K562 (cell line): ENCODE measurements around the gene ACSL3. TPM values are rescaled to one million over a fixed set of nuclear protein-coding genes. Genes with fewer than 3 reads are reported as not detected.

Experiments
- ATAC-seq: fragments of 200-7000 bp; cut with Tn5 transposase; 3 replicates; pipeline ENCODE4 v1.9.1; 2020; ENCODE audit warnings: moderate library complexity
- BruUV-seq: library from RNA; stranded (reverse); fragments of 400-500 nt; replicated peaks from 2 replicates; lab custom pipeline; 2021; lab: Mats Ljungman, UMichigan
- CTCF ChIA-PET: fragments of 300-600 bp; formaldehyde crosslinking; extraction: SDS; loops from one replicate; lab custom pipeline; 2021; ENCODE audit warnings: low intra/inter-chr PET ratio; lab: Yijun Ruan, JAX
- POLR2A ChIA-PET: fragments of 300-600, 350-650 bp; sonication (Branson Sonifier 250); formaldehyde crosslinking; extraction: SDS; loops from one replicate; lab custom pipeline; 2021; ENCODE audit warnings: antibody characterized with exemption, inconsistent platforms; lab: Yijun Ruan, JAX
- DNase-seq, 4 experiments: peaks; one replicate each; pipeline versions ENCODE4 v3.0.0 to v3.0.0-alpha.2; 2011 to 2018; ENCODE audit warnings: low spot score in 3 of 4, mixed read lengths in 3 of 4; ENCODE audit errors: extremely low read depth in 1 of 4
- FAIRE-seq: peaks from 2 replicates; lab custom pipeline; 2011; peaks lifted over from hg19 to GRCh38; lab: Jason Lieb, UNC
- H2AFZ ChIP-seq: 2 replicates; pipeline ENCODE4 v1.6.0; 2011; ENCODE audit warnings: low read depth, low read length, control low read depth, inconsistent platforms
- H3K27ac ChIP-seq: fragments of 200-600 bp; 3 replicates; pipeline ENCODE4 v1.8.0; 2011; ENCODE audit warnings: low read depth, mild to moderate bottlenecking, control low read depth, inconsistent platforms, low read length, moderate library complexity, mixed read lengths; ENCODE audit errors: extremely low read depth
- H3K27me3 ChIP-seq, 2 experiments: fragments of 300-600 bp in 1 of 2; 2 replicates in 1 of 2; 3 replicates in 1 of 2; pipeline versions ENCODE4 v1.6.0 to v1.8.0; 2011; ENCODE audit warnings: inconsistent platforms in 2 of 2, low read length in 2 of 2, mild to moderate bottlenecking in 1 of 2, mixed read lengths in 1 of 2, moderate library complexity in 1 of 2; ENCODE audit not compliant: control insufficient read depth in 2 of 2, insufficient read depth in 2 of 2
- H3K36me3 ChIP-seq: fragments of 300-600 bp; 3 replicates; pipeline ENCODE4 v1.8.0; 2011; ENCODE audit warnings: mild to moderate bottlenecking, low read length, inconsistent platforms; ENCODE audit not compliant: control insufficient read depth, insufficient read depth
- H3K4me1 ChIP-seq, 2 experiments: fragments of 200-600 bp in 1 of 2; replicated peaks in 1 of 2; 2 replicates in 1 of 2; 3 replicates in 1 of 2; pipeline versions ENCODE4 v1.5.1 to v1.8.0; 2011; ENCODE audit warnings: inconsistent platforms in 2 of 2, low read length in 2 of 2, mild to moderate bottlenecking in 1 of 2, mixed read lengths in 1 of 2, moderate library complexity in 1 of 2; ENCODE audit not compliant: control insufficient read depth in 2 of 2, insufficient read depth in 2 of 2
- H3K4me2 ChIP-seq: 2 replicates; pipeline ENCODE4 v1.6.1; 2011; ENCODE audit warnings: low read length, control low read depth, inconsistent platforms, mixed read lengths; ENCODE audit not compliant: insufficient read depth
- H3K4me3 ChIP-seq: fragments of 200-600 bp; sonication (generic), shearing (Covaris generic); 2 replicates; pipeline ENCODE4 v1.5.1; 2016; ENCODE audit warnings: control low read depth, inconsistent platforms
- H3K79me2 ChIP-seq: fragments of 200-600 bp; 3 replicates; pipeline ENCODE4 v1.8.0; 2011; ENCODE audit warnings: low read length, inconsistent platforms; ENCODE audit not compliant: control insufficient read depth, insufficient read depth
- H3K9ac ChIP-seq, 2 experiments: 2 replicates each; pipeline versions ENCODE4 v1.6.0 to v1.6.1; 2011; ENCODE audit warnings: low read depth in 2 of 2, low read length in 2 of 2, control low read depth in 1 of 2, inconsistent platforms in 1 of 2, mild to moderate bottlenecking in 1 of 2, mixed read lengths in 1 of 2; ENCODE audit not compliant: insufficient read depth in 1 of 2
- H3K9me1 ChIP-seq: one replicate; pipeline ENCODE4 v1.6.0; 2011; ENCODE audit warnings: inconsistent platforms, mild to moderate bottlenecking, low read length, moderate library complexity; ENCODE audit not compliant: control insufficient read depth, insufficient read depth
- H3K9me3 ChIP-seq: replicated peaks from 2 replicates; pipeline ENCODE4 v1.5.1; 2011; ENCODE audit warnings: low read depth, low read length, inconsistent platforms; ENCODE audit not compliant: control insufficient read depth, insufficient read depth
- H4K20me1 ChIP-seq: replicated peaks from 2 replicates; pipeline ENCODE4 v1.6.1; 2011; ENCODE audit warnings: low read length, inconsistent platforms, mixed read lengths; ENCODE audit not compliant: control insufficient read depth, insufficient read depth
- ASH1L ChIP-seq: fragments of 450-650 bp; IDR thresholded peaks from 2 replicates; pipeline ENCODE4 v1.6.1; 2018; ENCODE audit warnings: borderline replicate concordance, mild to moderate bottlenecking, low read depth; ENCODE audit not compliant: partially characterized antibody
- BCL6 ChIP-seq: fragments of 250-450 bp; sonication (Bioruptor Pico); IDR thresholded peaks from 2 replicates; pipeline ENCODE4 v1.4.0; 2020
- GABPB1 ChIP-seq: sonication (generic); formaldehyde crosslinking; IDR thresholded peaks from 2 replicates; pipeline ENCODE4 v1.8.0; 2022; ENCODE audit warnings: mild to moderate bottlenecking, missing genetic modification reagents
- MED1 ChIP-seq: sonication (generic); formaldehyde crosslinking; IDR thresholded peaks from 2 replicates; pipeline ENCODE4 v1.8.1; 2023; ENCODE audit warnings: missing genetic modification reagents, borderline replicate concordance
- MLLT1 ChIP-seq, 2 experiments: fragments of 450-650 bp; IDR thresholded peaks; 2 replicates each; pipeline ENCODE4 v1.6.1; 2016
- NFIC ChIP-seq: fragments of 450-650 bp; IDR thresholded peaks from 2 replicates; pipeline ENCODE4 v1.6.1; 2017; ENCODE audit warnings: mild to moderate bottlenecking, inconsistent platforms
- NFIX ChIP-seq: fragments of 250-450 bp; sonication (Bioruptor Pico); IDR thresholded peaks from 2 replicates; pipeline ENCODE4 v1.4.0; 2020; ENCODE audit warnings: low read depth, mild to moderate bottlenecking, moderate library complexity
- TCF15 ChIP-seq: fragments of 250-450 bp; sonication (Bioruptor Pico); IDR thresholded peaks from 2 replicates; pipeline ENCODE4 v1.8.0; 2022; ENCODE audit warnings: moderate library complexity, mild to moderate bottlenecking, inconsistent platforms
- ZNF239 ChIP-seq: fragments of 250-450 bp; sonication (Bioruptor Pico); IDR thresholded peaks from 2 replicates; pipeline ENCODE4 v1.4.0; 2020; ENCODE audit warnings: mild to moderate bottlenecking
- ZNF347 ChIP-seq: fragments of 450-650 bp; formaldehyde crosslinking; IDR thresholded peaks from 2 replicates; pipeline ENCODE4 v1.4.0; 2020; ENCODE audit warnings: low read depth, mild to moderate bottlenecking, moderate library complexity
- ZNF431 ChIP-seq: sonication (generic); formaldehyde crosslinking; IDR thresholded peaks from 2 replicates; pipeline ENCODE4 v1.8.0; 2022; ENCODE audit warnings: mild to moderate bottlenecking, missing genetic modification reagents
- ZNF583 ChIP-seq: fragments of 250-450 bp; sonication (Bioruptor Pico); IDR thresholded peaks from 2 replicates; pipeline ENCODE4 v1.4.0; 2020
- ZNF778 ChIP-seq: fragments of 450-650 bp; formaldehyde crosslinking; IDR thresholded peaks from 2 replicates; pipeline ENCODE4 v1.4.0; 2020; ENCODE audit warnings: mild to moderate bottlenecking, moderate library complexity
- WGBS: fragments of 100-300 bp; shearing (Covaris generic); methylation state at CpG from one replicate; pipeline ENCODE4 v1.1.6; 2016; ENCODE audit warnings: low coverage, mixed read lengths; ENCODE audit not compliant: insufficient coverage; ENCODE audit errors: missing lambda C conversion rate; 5-methylcytosine and 5-hydroxymethylcytosine counted together
- in situ Hi-C: fragments of 300-500 bp; cut with MboI; formaldehyde crosslinking; loops from 4 replicates; pipeline ENCODE4 v1.15.0; 2018; ENCODE audit warnings: inconsistent platforms, mixed read lengths
- intact Hi-C: fragments of 100-400 bp; cut with micrococcal nuclease; formaldehyde crosslinking; loops from 2 replicates; pipeline ENCODE4 v1.14.2; 2022
- polyA plus RNA-seq, 8 experiments: library from polyadenylated mRNA; depleted of rRNA in 4 of 8; stranded (reverse) in 5 of 8; unstranded in 3 of 8; fragments of >200 nt; fragmentation: Nextera tagmentation in 2 of 8; fragmentation: Illumina TruSeq in 1 of 8; extraction: Ambion mirVana in 2 of 8; extraction: Trizol in 1 of 8; gene quantifications; 2 replicates each; pipeline versions ENCODE4 v1.2.1 to v1.2.3, GENCODE V29; 2011 to 2014; ENCODE audit warnings: inconsistent platforms in 1 of 8, missing spikeins in 1 of 8
- total RNA-seq, 7 experiments: library from RNA; depleted of rRNA in 6 of 7; stranded (reverse); fragments of >200 nt in 6 of 7; fragmentation: Illumina TruSeq in 2 of 7; extraction: Trizol in 2 of 7; gene quantifications; 2 replicates each; pipeline versions ENCODE4 v1.2.1 to v1.2.3, GENCODE V29; 2011 to 2021; ENCODE audit warnings: low replicate concordance in 1 of 7
- TF ChIP-seq, protein P1 (sequence below): sonication (generic); formaldehyde crosslinking; IDR thresholded peaks from 2 replicates; pipeline ENCODE4 v1.8.0; 2022; ENCODE audit warnings: mild to moderate bottlenecking, low read depth, missing genetic modification reagents

The ACSL3 gene
- total and polyA plus RNA-seq, 9 of the 15 experiments (the other 6 are each of a cell fraction or from before 2014, with no cell fraction given): 21.3 to 123 (median 85.2) TPM

GRCh38 chr2:222833410-222833809 lies 27.4 kb upstream of the ACSL3 start:
- no peak overlapping the region for H3K27ac ChIP-seq
- no TSS peak for BruUV-seq
- WGBS: 68% methylated on average over 2 of the region's 2 CpGs
- ATAC-seq (no peak), FAIRE-seq (no peak), DNase-seq (no peak)
- POLR2A ChIA-PET: no interaction called here
- CTCF ChIA-PET: no interaction called here
- H4K20me1 ChIP-seq: no peaks in the 10 kb centered on the region
- H3K4me3 ChIP-seq: no peak overlapping the region
- TF ChIP-seq MLLT1 (IDR thresholded peaks at IDR 0.05): no peak
- TF ChIP-seq ZNF778 (CRISPR knock-in tag): no peak
- TF ChIP-seq, protein P1, sequence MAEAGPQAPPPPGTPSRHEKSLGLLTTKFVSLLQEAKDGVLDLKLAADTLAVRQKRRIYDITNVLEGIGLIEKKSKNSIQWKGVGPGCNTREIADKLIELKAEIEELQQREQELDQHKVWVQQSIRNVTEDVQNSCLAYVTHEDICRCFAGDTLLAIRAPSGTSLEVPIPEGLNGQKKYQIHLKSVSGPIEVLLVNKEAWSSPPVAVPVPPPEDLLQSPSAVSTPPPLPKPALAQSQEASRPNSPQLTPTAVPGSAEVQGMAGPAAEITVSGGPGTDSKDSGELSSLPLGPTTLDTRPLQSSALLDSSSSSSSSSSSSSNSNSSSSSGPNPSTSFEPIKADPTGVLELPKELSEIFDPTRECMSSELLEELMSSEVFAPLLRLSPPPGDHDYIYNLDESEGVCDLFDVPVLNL (CRISPR knock-in tag): no peak
- no peak for TF ChIP-seq BCL6 (CRISPR knock-in tag)
- TF ChIP-seq ZNF583 (CRISPR knock-in tag): no peak
- no peak for TF ChIP-seq MED1 (CRISPR knock-in tag)
- TF ChIP-seq GABPB1 (CRISPR knock-in tag): no peak
- TF ChIP-seq NFIC: peak; percentile 92
- no peak for TF ChIP-seq ZNF347 (CRISPR knock-in tag)
- peak; percentile 74 for TF ChIP-seq NFIX
- no peak for TF ChIP-seq ASH1L
- TF ChIP-seq TCF15: no peak
- no peak for TF ChIP-seq ZNF431 (CRISPR knock-in tag)
- TF ChIP-seq ZNF239 (CRISPR knock-in tag): no peak
- TF ChIP-seq, all 486 proteins: peak for 2
- H3K9me1 ChIP-seq: no peaks in the 10 kb centered on the region
- no peaks in the 10 kb centered on the region for H3K9me3 ChIP-seq
- H3K4me2 ChIP-seq: no peak overlapping the region
- no peaks in the 10 kb centered on the region for H3K36me3 ChIP-seq
- H2AFZ ChIP-seq: no peak overlapping the region
- in situ Hi-C loops (no loop called here), intact Hi-C loops (no loop called here)
- no peak overlapping the region for H3K9ac ChIP-seq
- H3K79me2 ChIP-seq: no peaks in the 10 kb centered on the region
- no peaks in the 10 kb centered on the region for H3K27me3 ChIP-seq
- peaks cover 5 to 23% of the 10 kb centered on the region in 2 experiments; a peak in 3 of 5 replicates for H3K4me1 ChIP-seq
